ENCODE data around the gene REV3L. TPM values are rescaled to one million over a fixed set of nuclear protein-coding genes. Genes with fewer than 3 reads are reported as not detected.
A peak's percentile ranks its signal among the peaks of the same experiment; 100 is the strongest.
"Not testable (repeated sequence)": the region's sequence is repeated elsewhere in the genome, so short reads cannot be mapped to it uniquely, and the experiment has no call there.

REV3L gene
- polyA plus RNA-seq, 4 donors: 4.2 to 16.8 (median 8.4) TPM

DNA sequence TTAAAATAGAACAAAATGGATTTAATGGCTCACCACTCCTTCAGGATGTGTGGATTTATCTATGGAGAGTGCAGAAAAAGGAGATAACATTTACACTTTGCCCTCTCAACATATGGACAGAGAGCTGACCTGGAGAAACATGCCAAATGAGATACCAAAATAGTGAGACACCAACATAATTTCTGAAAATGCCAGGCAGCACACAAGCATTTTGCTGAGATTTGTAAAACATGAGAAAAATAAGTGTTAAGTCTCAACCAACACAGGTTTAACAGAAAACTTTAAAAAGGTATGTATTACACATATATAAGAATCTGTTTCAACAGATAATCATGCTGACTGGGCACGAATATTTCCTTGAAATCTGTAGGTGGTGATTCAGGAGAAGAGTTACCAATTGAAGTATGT lies 145.2 kb downstream of the REV3L start:
- H3K4me3 ChIP-seq (ENCODE audit: low read depth in 1 of 3, low read length in 3 of 3): no peak overlapping the region
- WGBS, 3 donors: 26 to 68% (median 36%) methylated on average over 1 of the region's 1 CpG
- no peaks in the 10 kb centered on the region for H3K27me3 ChIP-seq (ENCODE audit: control insufficient read depth in 3 of 3, insufficient read depth in 3 of 3, low read length in 3 of 3)
- no peaks in the 10 kb centered on the region for H3K4me1 ChIP-seq (ENCODE audit: control insufficient read depth in 3 of 3, insufficient read depth in 2 of 3, low read depth in 1 of 3, low read length in 2 of 3)
- FAIRE-seq: no peak
- DNase-seq: peak; percentile 58 to 62
- peak overlapping the region in 1 of 3 donors; percentile 32 for H3K27ac ChIP-seq (ENCODE audit: low read depth in 1 of 3, low read length in 2 of 3)
- no peaks in the 10 kb centered on the region for H3K9me3 ChIP-seq (ENCODE audit: control insufficient read depth in 2 of 2, insufficient read depth in 1 of 2, low read depth in 1 of 2, low read length in 1 of 2)
- H3K36me3 ChIP-seq (ENCODE audit: control insufficient read depth in 3 of 3, insufficient read depth in 2 of 3, low read depth in 1 of 3, low read length in 3 of 3): peaks cover 0 to 6% (median 0%) of the 10 kb centered on the region in 3 donors

DNA sequence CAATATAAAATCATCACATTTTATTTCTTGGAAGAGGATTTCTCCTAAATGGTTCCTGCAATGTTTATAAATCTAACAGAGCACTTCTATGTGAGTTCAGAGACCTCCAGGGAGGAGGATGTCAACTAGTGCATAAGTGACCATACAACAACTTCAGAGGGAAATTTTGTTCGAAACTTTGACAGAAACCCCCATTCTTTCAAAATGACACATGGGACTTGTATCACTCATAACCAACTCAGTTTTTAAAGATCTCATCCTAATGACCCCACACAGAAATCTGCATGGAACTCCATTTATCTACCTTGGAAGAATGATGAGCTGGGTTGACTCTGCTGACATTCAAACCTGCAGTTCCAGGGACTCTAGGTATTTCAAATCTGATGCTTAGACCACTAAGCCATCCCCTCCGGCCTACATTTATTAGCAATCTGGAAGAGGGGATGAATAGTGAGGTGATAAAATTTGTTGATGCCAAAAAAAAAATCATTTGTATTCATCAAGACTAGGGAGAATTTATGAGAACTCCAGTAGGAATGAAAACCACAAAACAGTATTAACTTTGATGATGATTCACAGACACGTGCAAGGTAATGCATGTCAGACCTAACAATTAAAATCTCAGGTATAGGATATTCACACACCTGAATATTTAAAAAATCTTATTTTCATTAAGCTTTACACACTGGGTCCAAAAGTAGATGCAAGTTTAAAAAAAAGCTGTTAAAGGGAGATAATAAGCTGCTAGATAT lies 153.0 kb downstream of the REV3L start:
- H3K4me1 ChIP-seq (ENCODE audit: control insufficient read depth in 3 of 3, insufficient read depth in 2 of 3, low read depth in 1 of 3, low read length in 2 of 3): no peaks in the 10 kb centered on the region
- 86 to 91% (median 88%) methylated on average over 3 of the region's 3 CpGs for WGBS, 3 donors
- H3K27ac ChIP-seq (ENCODE audit: low read depth in 1 of 3, low read length in 2 of 3): no peak overlapping the region
- peaks cover 0 to 23% (median 4%) of the 10 kb centered on the region in 3 donors for H3K36me3 ChIP-seq (ENCODE audit: control insufficient read depth in 3 of 3, insufficient read depth in 2 of 3, low read depth in 1 of 3, low read length in 3 of 3)
- FAIRE-seq (no peak), DNase-seq (no peak)
- no peaks in the 10 kb centered on the region for H3K27me3 ChIP-seq (ENCODE audit: control insufficient read depth in 3 of 3, insufficient read depth in 3 of 3, low read length in 3 of 3)
- H3K4me3 ChIP-seq (ENCODE audit: low read depth in 1 of 3, low read length in 3 of 3): no peak overlapping the region
- H3K9me3 ChIP-seq (ENCODE audit: control insufficient read depth in 2 of 2, insufficient read depth in 1 of 2, low read depth in 1 of 2, low read length in 1 of 2): no peaks in the 10 kb centered on the region

DNA sequence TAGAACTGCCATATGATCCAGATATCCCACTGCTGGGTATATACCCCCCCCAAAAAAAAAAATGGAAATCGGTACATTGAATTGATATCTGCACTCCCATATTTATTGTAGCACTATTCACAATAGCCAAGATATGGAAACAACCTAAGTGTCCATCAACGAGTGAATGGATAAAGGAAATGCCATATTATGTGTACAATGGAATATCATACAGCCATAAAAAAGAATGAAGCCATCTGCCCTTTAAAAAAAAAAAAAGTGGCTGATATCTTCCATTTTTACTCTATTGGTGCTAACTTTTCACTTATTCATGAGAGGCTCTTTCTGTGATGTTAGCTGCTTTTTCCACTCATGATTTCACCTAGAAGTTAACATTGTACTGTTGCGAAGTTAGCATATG lies 156.5 kb downstream of the REV3L start:
- DNase-seq: no peak
- Histone ChIP-seq H3K4me3 (ENCODE audit: low read depth in 1 of 3, low read length in 3 of 3) (no peak overlapping the region), H3K4me1 (ENCODE audit: control insufficient read depth in 3 of 3, insufficient read depth in 2 of 3, low read depth in 1 of 3, low read length in 2 of 3) (no peaks in the 10 kb centered on the region), H3K27me3 (ENCODE audit: control insufficient read depth in 3 of 3, insufficient read depth in 3 of 3, low read length in 3 of 3) (no peaks in the 10 kb centered on the region), H3K36me3 (ENCODE audit: control insufficient read depth in 3 of 3, insufficient read depth in 2 of 3, low read depth in 1 of 3, low read length in 3 of 3) (peaks cover 5 to 26% (median 6%) of the 10 kb centered on the region in 3 donors), H3K27ac (ENCODE audit: low read depth in 1 of 3, low read length in 2 of 3) (no peak overlapping the region), H3K9me3 (ENCODE audit: control insufficient read depth in 2 of 2, insufficient read depth in 1 of 2, low read depth in 1 of 2, low read length in 1 of 2) (no peaks in the 10 kb centered on the region)
- WGBS, 3 donors: 96 to 99% (median 98%) methylated on average over 3 of the region's 3 CpGs
- FAIRE-seq: no peak

- FAIRE-seq (no peak), DNase-seq (no peak)
- 90 to 96% (median 92%) methylated on average over 2 of the region's 2 CpGs for WGBS, 3 donors
- Histone ChIP-seq H3K27ac (ENCODE audit: low read depth in 1 of 3, low read length in 2 of 3) (no peak overlapping the region), H3K4me1 (ENCODE audit: control insufficient read depth in 3 of 3, insufficient read depth in 2 of 3, low read depth in 1 of 3, low read length in 2 of 3) (no peaks in the 10 kb centered on the region), H3K9me3 (ENCODE audit: control insufficient read depth in 2 of 2, insufficient read depth in 1 of 2, low read depth in 1 of 2, low read length in 1 of 2) (no peaks in the 10 kb centered on the region), H3K36me3 (ENCODE audit: control insufficient read depth in 3 of 3, insufficient read depth in 2 of 3, low read depth in 1 of 3, low read length in 3 of 3) (peaks cover 4 to 27% (median 5%) of the 10 kb centered on the region in 3 donors), H3K27me3 (ENCODE audit: control insufficient read depth in 3 of 3, insufficient read depth in 3 of 3, low read length in 3 of 3) (no peaks in the 10 kb centered on the region), H3K4me3 (ENCODE audit: low read depth in 1 of 3, low read length in 3 of 3) (no peak overlapping the region)
Observed at GRCh38 chr6:111322145-111322544, 160.9 kb downstream of the REV3L start.

GRCh38 chr6:111307950-111308349 lies 175.1 kb downstream of the REV3L start:
- H3K27ac ChIP-seq (ENCODE audit: low read depth in 1 of 3, low read length in 2 of 3); H3K9me3 ChIP-seq (ENCODE audit: control insufficient read depth in 2 of 2, insufficient read depth in 1 of 2, low read depth in 1 of 2, low read length in 1 of 2); H3K27me3 ChIP-seq (ENCODE audit: control insufficient read depth in 3 of 3, insufficient read depth in 3 of 3, low read length in 3 of 3); H3K4me1 ChIP-seq (ENCODE audit: control insufficient read depth in 3 of 3, insufficient read depth in 2 of 3, low read depth in 1 of 3, low read length in 2 of 3); FAIRE-seq; H3K4me3 ChIP-seq (ENCODE audit: low read depth in 1 of 3, low read length in 3 of 3); DNase-seq: not testable (repeated sequence)
- H3K36me3 ChIP-seq (ENCODE audit: control insufficient read depth in 3 of 3, insufficient read depth in 2 of 3, low read depth in 1 of 3, low read length in 3 of 3): peaks cover 6 to 31% (median 16%) of the 10 kb centered on the region in 3 donors
- 94 to 100% (median 96%) methylated on average over 4 of the region's 4 CpGs for WGBS, 3 donors

- peaks cover 6 to 25% (median 16%) of the 10 kb centered on the region in 3 donors for H3K36me3 ChIP-seq (ENCODE audit: control insufficient read depth in 3 of 3, insufficient read depth in 2 of 3, low read depth in 1 of 3, low read length in 3 of 3)
- peaks cover 0 to 8% (median 0%) of the 10 kb centered on the region in 3 donors for H3K4me1 ChIP-seq (ENCODE audit: control insufficient read depth in 3 of 3, insufficient read depth in 2 of 3, low read depth in 1 of 3, low read length in 2 of 3)
- DNase-seq (peak in 1 of 2 donors; percentile 78), FAIRE-seq (no peak)
- peak overlapping the region in 1 of 3 donors; percentile 10 for H3K27ac ChIP-seq (ENCODE audit: low read depth in 1 of 3, low read length in 2 of 3)
- no peaks in the 10 kb centered on the region for H3K27me3 ChIP-seq (ENCODE audit: control insufficient read depth in 3 of 3, insufficient read depth in 3 of 3, low read length in 3 of 3)
- no peak overlapping the region for H3K4me3 ChIP-seq (ENCODE audit: low read depth in 1 of 3, low read length in 3 of 3)
- WGBS, 3 donors: 81 to 91% (median 82%) methylated on average over 7 of the region's 7 CpGs
- H3K9me3 ChIP-seq (ENCODE audit: control insufficient read depth in 2 of 2, insufficient read depth in 1 of 2, low read depth in 1 of 2, low read length in 1 of 2): no peaks in the 10 kb centered on the region
Observed at GRCh38 chr6:111307275-111307858, 175.7 kb downstream of the REV3L start.

- Histone ChIP-seq H3K36me3 (ENCODE audit: control insufficient read depth in 3 of 3, insufficient read depth in 2 of 3, low read depth in 1 of 3, low read length in 3 of 3) (peaks cover 6 to 25% (median 16%) of the 10 kb centered on the region in 3 donors), H3K27ac (ENCODE audit: low read depth in 1 of 3, low read length in 2 of 3) (peak overlapping the region in 2 of 3 donors; percentile 5 to 53), H3K4me3 (ENCODE audit: low read depth in 1 of 3, low read length in 3 of 3) (no peak overlapping the region), H3K4me1 (ENCODE audit: control insufficient read depth in 3 of 3, insufficient read depth in 2 of 3, low read depth in 1 of 3, low read length in 2 of 3) (peaks cover 0 to 8% (median 0%) of the 10 kb centered on the region in 3 donors), H3K9me3 (ENCODE audit: control insufficient read depth in 2 of 2, insufficient read depth in 1 of 2, low read depth in 1 of 2, low read length in 1 of 2) (peaks cover 0 to 1% of the 10 kb centered on the region in 2 donors), H3K27me3 (ENCODE audit: control insufficient read depth in 3 of 3, insufficient read depth in 3 of 3, low read length in 3 of 3) (no peaks in the 10 kb centered on the region)
- 94 to 97% (median 95%) methylated on average over 8 of the region's 8 CpGs for WGBS, 3 donors
- no peak for FAIRE-seq
- DNase-seq: peak; percentile 51 to 55
Observed at GRCh38 chr6:111306104-111306888, 176.7 kb downstream of the REV3L start.

DNA sequence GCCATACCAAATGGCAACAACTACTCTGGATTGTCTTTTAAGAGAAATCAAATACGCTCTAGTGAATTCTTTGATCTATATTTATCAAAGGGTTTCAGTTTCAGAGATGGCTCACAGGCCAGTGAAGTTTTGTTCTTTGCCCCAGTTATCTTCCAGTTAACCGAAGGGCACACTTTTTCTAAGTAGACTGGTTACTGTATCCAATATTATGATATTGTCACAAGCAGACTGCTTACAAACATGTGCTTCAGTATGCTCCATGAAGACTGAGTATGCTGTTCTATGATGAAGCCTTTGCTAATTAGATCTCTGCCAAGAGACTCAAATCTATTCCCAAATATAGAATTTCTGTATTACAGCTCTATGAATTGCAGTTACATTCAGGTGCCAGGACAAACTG lies 181.1 kb downstream of the REV3L start:
- Histone ChIP-seq H3K27ac (ENCODE audit: low read depth in 1 of 3, low read length in 2 of 3) (peak overlapping the region in 1 of 3 donors; percentile 19), H3K36me3 (ENCODE audit: control insufficient read depth in 3 of 3, insufficient read depth in 2 of 3, low read depth in 1 of 3, low read length in 3 of 3) (peaks cover 0 to 17% (median 4%) of the 10 kb centered on the region in 3 donors), H3K4me1 (ENCODE audit: control insufficient read depth in 3 of 3, insufficient read depth in 2 of 3, low read depth in 1 of 3, low read length in 2 of 3) (peaks cover 0 to 8% (median 0%) of the 10 kb centered on the region in 3 donors), H3K4me3 (ENCODE audit: low read depth in 1 of 3, low read length in 3 of 3) (no peak overlapping the region), H3K27me3 (ENCODE audit: control insufficient read depth in 3 of 3, insufficient read depth in 3 of 3, low read length in 3 of 3) (no peaks in the 10 kb centered on the region), H3K9me3 (ENCODE audit: control insufficient read depth in 2 of 2, insufficient read depth in 1 of 2, low read depth in 1 of 2, low read length in 1 of 2) (peaks cover 0 to 8% of the 10 kb centered on the region in 2 donors)
- FAIRE-seq: no peak
- no peak for DNase-seq
- WGBS, 3 donors: 14 to 48% (median 20%) methylated on average over 2 of the region's 2 CpGs

Data from small intestine (tissue), 7 donors.